Choroid plexus epithelial cell (primary cell): ENCODE data around the gene ZNF423.

Experiments
- DNase-seq: peaks from one replicate; pipeline ENCODE4 v3.0.0-alpha.2; 2010; ENCODE audit warnings: low read depth
- H3K4me3 ChIP-seq: 2 replicates; pipeline ENCODE4 v1.5.1; 2011; ENCODE audit warnings: low read depth, mild to moderate bottlenecking, control low read depth, low read length, moderate library complexity
- CTCF ChIP-seq: conservative IDR thresholded peaks from 2 replicates; pipeline ENCODE4 v1.5.1; 2011; ENCODE audit warnings: low read depth, mild to moderate bottlenecking, control low read depth, inconsistent platforms, low read length, moderate library complexity

The ZNF423 gene

DNA sequence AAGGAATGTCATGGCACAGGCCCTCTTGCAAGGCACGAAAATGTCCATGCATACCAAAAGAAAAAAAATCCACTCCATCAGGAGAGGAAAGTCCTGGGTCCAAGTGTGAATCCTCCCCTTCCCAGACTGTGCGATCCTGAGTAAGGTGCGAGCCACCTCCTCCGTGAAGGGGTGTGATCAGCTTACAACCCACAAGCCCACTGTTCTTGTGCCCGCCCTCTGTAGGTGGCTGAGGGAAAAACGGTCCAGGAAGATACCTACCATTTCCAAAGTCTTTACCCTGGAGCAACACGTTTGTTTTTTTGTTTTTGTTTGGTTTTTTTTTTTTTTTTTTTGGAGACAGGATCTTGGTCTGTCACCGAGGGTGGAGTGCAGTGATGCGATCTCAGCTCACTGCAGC is 116.5 kb downstream of the ZNF423 start:
- DNase-seq = no peak
- no peak overlapping the region for H3K4me3 ChIP-seq
- TF ChIP-seq CTCF = peak; percentile 34

DNA sequence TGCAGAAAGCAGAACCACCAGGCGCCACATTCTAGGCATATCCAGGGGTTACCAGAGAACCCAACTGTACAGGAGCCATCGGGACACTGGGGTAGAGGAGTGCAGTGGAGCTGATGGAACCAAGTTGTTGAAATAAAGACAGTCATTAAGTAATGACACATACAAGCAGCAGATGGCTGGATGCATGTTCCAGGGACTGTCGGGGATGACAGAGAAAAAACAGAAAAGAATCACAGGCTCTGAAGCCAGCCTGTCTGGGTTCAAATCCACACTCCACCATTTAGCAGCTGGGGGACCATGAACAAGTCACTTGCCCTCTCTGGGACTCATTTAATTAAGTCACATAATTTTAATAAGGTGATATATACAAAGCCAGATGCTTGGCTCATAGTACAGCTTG is 117.1 kb downstream of the ZNF423 start:
- no peak for TF ChIP-seq CTCF
- no peak overlapping the region for H3K4me3 ChIP-seq

GRCh38 chr16:49738001-49738400 is 117.9 kb downstream of the ZNF423 start:
- no peak for TF ChIP-seq CTCF
- H3K4me3 ChIP-seq = no peak overlapping the region
- no peak for DNase-seq

More for the DNA sequence above, 117.1 kb downstream of the ZNF423 start:
- DNase-seq = no peak

DNA sequence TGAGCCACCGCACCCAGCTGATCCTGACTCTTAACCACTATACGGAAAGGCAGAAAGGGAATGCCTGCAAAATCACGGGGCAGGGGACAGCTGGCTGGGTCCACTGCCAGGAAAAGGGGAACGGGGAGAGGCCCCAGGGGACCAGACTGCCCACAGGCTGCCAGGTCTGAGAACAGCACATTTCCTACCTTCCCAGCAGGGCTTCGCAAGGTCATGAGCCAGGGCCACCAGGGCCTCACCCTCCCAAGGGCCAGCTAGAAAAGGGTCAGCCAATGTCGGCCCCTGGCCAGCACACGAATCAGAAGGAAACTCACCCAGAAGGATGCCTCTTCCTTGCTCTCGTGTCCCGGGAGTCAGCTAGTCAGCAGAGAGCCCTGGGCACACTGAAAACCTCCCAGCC is 118.4 kb downstream of the ZNF423 start:
- H3K4me3 ChIP-seq = no peak overlapping the region
- no peak for TF ChIP-seq CTCF
- DNase-seq = no peak

GRCh38 chr16:49734331-49734730 is 121.6 kb downstream of the ZNF423 start:
- no peak overlapping the region for H3K4me3 ChIP-seq
- no peak for TF ChIP-seq CTCF
- no peak for DNase-seq

- H3K4me3 ChIP-seq = no peak overlapping the region
- no peak for DNase-seq
- no peak for TF ChIP-seq CTCF
Measured at GRCh38 chr16:49733313-49734009, 122.5 kb downstream of the ZNF423 start.

DNA sequence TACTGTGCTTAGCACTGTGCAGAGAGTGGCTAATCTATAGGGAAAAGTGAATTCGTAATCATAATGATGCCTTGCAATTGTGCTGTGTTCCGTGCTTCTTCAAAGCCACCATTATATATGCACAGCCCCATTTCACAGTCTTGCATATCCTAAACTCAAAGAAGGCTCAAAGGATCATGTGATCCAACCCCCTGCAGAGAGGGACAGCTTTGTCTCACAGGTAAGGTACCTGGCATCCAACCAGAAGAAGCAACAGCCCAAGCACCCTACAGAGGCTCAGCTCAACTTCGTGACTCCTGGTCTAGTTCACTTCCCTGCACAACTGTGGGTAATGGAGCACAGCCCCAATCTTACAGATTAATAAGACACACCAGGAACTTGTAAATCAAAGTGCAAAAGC is 124.0 kb downstream of the ZNF423 start:
- no peak overlapping the region for H3K4me3 ChIP-seq
- DNase-seq = no peak
- no peak for TF ChIP-seq CTCF
